DOHH2 (cell line): ENCODE measurements around the gene NUMB.

ENCODE experiments used
- H3F3A ChIP-seq: fragments of 200-600 bp; sonication (generic), shearing (Covaris generic); 2 replicates; pipeline ENCODE4 v1.6.0; 2016; ENCODE audit warnings: antibody characterized with exemption, mild to moderate bottlenecking; ENCODE audit not compliant: control insufficient read depth, insufficient read depth
- H3K27ac ChIP-seq: fragments of 200-600 bp; sonication (generic); 2 replicates; pipeline ENCODE4 v1.5.1; 2014; ENCODE audit warnings: low read depth, mild to moderate bottlenecking, low read length, moderate library complexity
- H3K27me3 ChIP-seq: fragments of 200-600 bp; sonication (generic); 2 replicates; pipeline ENCODE4 v1.6.1; 2014; ENCODE audit warnings: mild to moderate bottlenecking, low read length, mixed read lengths; ENCODE audit not compliant: control insufficient read depth
- H3K36me3 ChIP-seq: fragments of 200-600 bp; sonication (generic); 2 replicates; pipeline ENCODE4 v1.6.1; 2014; ENCODE audit warnings: mild to moderate bottlenecking, low read length, moderate library complexity, mixed read lengths; ENCODE audit not compliant: control insufficient read depth
- H3K4me1 ChIP-seq: fragments of 200-600 bp; sonication (generic); 2 replicates; pipeline ENCODE4 v1.6.1; 2014; ENCODE audit warnings: mild to moderate bottlenecking, low read length, mixed read lengths; ENCODE audit not compliant: control insufficient read depth
- H3K4me2 ChIP-seq: fragments of 200-600 bp; sonication (generic); 2 replicates; pipeline ENCODE4 v1.6.0; 2014; ENCODE audit warnings: mild to moderate bottlenecking, low read length, moderate library complexity
- H3K4me3 ChIP-seq: fragments of 200-600 bp; sonication (generic); 2 replicates; pipeline ENCODE4 v1.5.1; 2014; ENCODE audit warnings: mild to moderate bottlenecking, low read length, mixed read lengths
- H3K79me2 ChIP-seq: fragments of 200-600 bp; sonication (generic); 2 replicates; pipeline ENCODE4 v1.6.1; 2014; ENCODE audit warnings: mild to moderate bottlenecking, low read length, mixed read lengths; ENCODE audit not compliant: control insufficient read depth
- H3K9me2 ChIP-seq: fragments of 200-600 bp; sonication (generic); replicated peaks from 2 replicates; pipeline ENCODE4 v1.6.1; 2014; ENCODE audit warnings: mild to moderate bottlenecking, low read length, mixed read lengths; ENCODE audit not compliant: control insufficient read depth
- H3K9me3 ChIP-seq: fragments of 200-600 bp; sonication (generic); 2 replicates; pipeline ENCODE4 v1.6.1; 2014; ENCODE audit warnings: antibody characterized with exemption, low read length, mixed read lengths; ENCODE audit not compliant: control insufficient read depth, insufficient read depth
- H4K20me1 ChIP-seq: fragments of 200-600 bp; sonication (generic); 2 replicates; pipeline ENCODE4 v1.6.0; 2014; ENCODE audit warnings: low read depth, mild to moderate bottlenecking, antibody characterized with exemption, low read length, moderate library complexity; ENCODE audit not compliant: control insufficient read depth, insufficient read depth
- EZH2phosphoT487 ChIP-seq: fragments of 200-600 bp; sonication (generic); IDR thresholded peaks from 2 replicates; pipeline ENCODE4 v1.6.1; 2017; ENCODE audit warnings: borderline replicate concordance, mild to moderate bottlenecking, antibody characterized with exemption, low read length, moderate library complexity, mixed read lengths
- TF ChIP-seq, protein P1 (sequence below): fragments of 200-600 bp; sonication (generic); IDR thresholded peaks from one replicate; pipeline ENCODE4 v1.5.1; 2014; ENCODE audit warnings: antibody characterized with exemption, mild to moderate bottlenecking, low read depth, low read length; ENCODE audit not compliant: poor library complexity, severe bottlenecking

NUMB gene

DNA sequence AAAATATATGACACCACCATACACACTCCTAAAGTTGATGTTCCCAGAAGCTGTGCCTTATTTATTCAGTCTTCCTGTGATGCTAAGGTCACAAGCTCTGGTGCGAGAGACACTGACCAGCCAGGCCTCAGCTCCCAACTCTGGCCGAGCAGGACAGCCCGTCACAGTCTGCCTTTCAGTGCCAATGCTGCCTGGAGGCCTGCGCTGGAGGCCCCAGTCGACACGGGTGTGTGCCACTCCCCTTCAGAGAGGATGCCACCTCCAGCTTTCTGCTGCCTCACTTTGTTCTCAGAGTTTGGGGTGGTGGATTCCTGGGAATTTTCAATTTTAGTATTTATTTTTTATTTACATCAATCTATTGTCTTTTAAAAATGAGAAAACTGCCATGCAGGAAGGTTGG is 228.3 kb downstream of the NUMB start:
- Histone ChIP-seq H3K4me2 (no peak overlapping the region), H3K4me1 (peaks cover under 1% of the 10 kb centered on the region), H3K4me3 (no peak overlapping the region), H3K36me3 (no peaks in the 10 kb centered on the region), H3K9me3 (no peaks in the 10 kb centered on the region), H3K79me2 (no peaks in the 10 kb centered on the region), H4K20me1 (no peaks in the 10 kb centered on the region), H3K27ac (no peak overlapping the region), H3K27me3 (peaks cover 30% of the 10 kb centered on the region), H3K9me2 (no peaks in the 10 kb centered on the region), H3F3A (no peaks in the 10 kb centered on the region)
- TF ChIP-seq, protein P1, sequence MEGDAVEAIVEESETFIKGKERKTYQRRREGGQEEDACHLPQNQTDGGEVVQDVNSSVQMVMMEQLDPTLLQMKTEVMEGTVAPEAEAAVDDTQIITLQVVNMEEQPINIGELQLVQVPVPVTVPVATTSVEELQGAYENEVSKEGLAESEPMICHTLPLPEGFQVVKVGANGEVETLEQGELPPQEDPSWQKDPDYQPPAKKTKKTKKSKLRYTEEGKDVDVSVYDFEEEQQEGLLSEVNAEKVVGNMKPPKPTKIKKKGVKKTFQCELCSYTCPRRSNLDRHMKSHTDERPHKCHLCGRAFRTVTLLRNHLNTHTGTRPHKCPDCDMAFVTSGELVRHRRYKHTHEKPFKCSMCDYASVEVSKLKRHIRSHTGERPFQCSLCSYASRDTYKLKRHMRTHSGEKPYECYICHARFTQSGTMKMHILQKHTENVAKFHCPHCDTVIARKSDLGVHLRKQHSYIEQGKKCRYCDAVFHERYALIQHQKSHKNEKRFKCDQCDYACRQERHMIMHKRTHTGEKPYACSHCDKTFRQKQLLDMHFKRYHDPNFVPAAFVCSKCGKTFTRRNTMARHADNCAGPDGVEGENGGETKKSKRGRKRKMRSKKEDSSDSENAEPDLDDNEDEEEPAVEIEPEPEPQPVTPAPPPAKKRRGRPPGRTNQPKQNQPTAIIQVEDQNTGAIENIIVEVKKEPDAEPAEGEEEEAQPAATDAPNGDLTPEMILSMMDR: no peak

DNA sequence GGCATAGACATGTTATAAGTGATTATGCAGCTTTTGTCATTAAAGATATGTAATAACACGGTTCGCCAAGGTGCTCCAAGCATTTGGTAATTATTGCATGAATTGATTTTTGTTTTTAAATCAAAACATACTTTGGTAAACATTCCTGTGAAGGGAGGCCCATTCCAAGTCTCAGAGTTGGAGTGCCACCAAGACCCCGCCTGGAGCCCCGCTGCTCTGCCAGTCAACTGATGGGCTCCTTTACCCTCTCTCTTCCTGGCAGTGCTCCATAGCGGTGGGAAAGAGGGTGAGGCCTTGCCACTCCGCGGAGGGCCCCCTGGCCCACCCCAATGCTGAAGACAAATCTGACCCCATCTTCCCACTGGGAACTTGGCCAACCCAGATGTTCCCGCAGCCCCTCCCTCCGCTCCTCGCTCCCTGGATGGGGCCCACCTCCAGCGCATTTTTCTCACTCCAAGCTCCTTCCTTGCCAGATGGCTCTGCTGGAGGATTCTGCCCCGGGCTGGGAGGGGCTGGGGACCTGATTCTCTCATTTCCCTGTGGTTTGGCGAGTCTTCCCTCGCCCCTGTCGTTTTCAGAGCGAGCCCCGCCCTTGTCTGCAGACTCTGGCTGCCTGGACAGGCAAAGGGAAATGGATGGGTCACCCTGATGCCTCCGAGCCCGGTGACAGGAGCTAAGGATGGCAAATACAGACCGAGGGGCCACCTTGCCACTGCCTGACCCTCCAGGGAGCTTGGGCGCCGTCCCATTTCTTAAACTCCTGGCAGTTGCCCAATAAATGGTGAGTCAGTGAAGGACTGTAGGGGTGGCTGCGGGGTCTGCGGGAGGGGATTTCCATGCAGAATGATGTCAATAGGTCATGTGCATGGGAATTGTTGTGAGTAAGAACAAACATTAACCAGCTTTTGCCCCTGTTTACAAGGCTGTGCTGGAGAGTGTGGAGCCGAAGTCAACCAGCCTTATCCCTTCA is 230.2 kb downstream of the NUMB start:
- H3F3A ChIP-seq: no peaks in the 10 kb centered on the region; the same call in 1 of the 2 replicates
- no peaks in the 10 kb centered on the region for H3K9me3 ChIP-seq
- no peaks in the 10 kb centered on the region for H3K79me2 ChIP-seq
- H3K9me2 ChIP-seq: no peaks in the 10 kb centered on the region
- no peak overlapping the region for H3K4me3 ChIP-seq
- H3K4me2 ChIP-seq: no peak overlapping the region
- H3K36me3 ChIP-seq: no peaks in the 10 kb centered on the region
- no peak overlapping the region for H3K27ac ChIP-seq
- TF ChIP-seq, protein P1: no peak
- TF ChIP-seq EZH2phosphoT487: no peak
- peaks cover 10% of the 10 kb centered on the region; the same call in 1 of the 2 replicates for H3K27me3 ChIP-seq
- H4K20me1 ChIP-seq: no peaks in the 10 kb centered on the region
- peaks cover 20% of the 10 kb centered on the region for H3K4me1 ChIP-seq

DNA sequence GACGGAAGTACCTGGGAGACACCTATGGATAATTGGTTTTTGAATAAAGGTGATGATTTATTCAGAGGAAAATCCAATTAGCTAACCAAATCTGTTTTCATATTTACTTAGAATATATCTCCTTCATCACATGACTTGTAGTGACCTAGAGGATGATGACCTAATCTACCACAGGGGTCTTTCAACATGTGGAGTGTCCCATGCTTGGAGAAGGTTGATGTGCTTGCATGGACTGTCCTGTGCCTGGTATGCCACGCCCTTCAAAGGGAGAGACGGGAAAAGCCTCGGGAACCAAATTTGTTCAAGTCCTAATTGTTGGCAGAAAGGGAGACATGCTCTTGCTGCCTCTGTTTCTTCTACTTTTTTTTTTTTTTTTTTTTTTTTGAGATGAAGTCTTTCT is 232.8 kb downstream of the NUMB start:
- Histone ChIP-seq H3K27ac (no peak overlapping the region), H3K4me3 (no peak overlapping the region), H3K27me3 (no peaks in the 10 kb centered on the region), H3K79me2 (no peaks in the 10 kb centered on the region), H3F3A (no peaks in the 10 kb centered on the region; the same call in 1 of the 2 replicates), H3K9me3 (no peaks in the 10 kb centered on the region), H3K4me1 (peaks cover 35% of the 10 kb centered on the region), H3K4me2 (no peak overlapping the region), H4K20me1 (no peaks in the 10 kb centered on the region), H3K36me3 (no peaks in the 10 kb centered on the region), H3K9me2 (no peaks in the 10 kb centered on the region)
- no peak for TF ChIP-seq EZH2phosphoT487
- TF ChIP-seq, protein P1: no peak
